ENCODE results near the gene KAT6B.

Gene KAT6B

DNA sequence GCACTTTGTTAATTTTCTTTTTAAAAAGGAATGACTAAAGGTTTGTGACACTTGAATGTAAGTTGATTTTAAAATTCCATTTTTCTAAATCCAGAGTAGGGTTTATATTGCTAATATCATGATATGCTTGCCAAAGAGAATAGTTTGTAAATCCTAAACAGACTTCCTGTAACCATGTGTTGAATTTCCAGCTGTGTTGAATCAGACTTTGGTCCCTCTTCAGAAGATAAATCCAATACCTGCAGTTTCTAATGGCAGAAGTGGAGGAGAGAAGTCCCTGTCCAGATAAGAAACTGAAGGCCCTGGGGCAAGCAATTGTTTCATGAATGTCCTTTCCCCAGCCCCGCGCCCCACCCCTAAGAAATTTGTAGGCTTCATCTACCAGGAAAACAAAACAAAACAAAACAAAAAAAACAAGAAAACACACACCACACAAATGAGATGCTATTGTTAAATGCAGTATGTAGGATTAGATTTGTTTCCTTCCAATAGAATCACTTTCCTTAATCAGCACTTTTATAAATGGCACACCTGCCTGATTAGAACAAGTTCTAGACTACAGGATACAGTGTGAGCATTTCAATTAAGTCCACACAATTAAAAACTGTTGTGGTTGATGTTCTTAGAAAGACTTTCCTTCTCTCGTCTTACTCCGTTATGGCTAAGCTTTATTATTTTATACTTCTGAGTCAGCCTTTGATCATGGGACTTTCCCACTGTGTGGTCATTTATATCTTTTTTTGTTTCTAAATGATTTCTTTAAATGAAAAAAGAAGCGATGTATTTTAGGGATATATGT is 122.8 kb downstream of the KAT6B start:
- no peak for DNase-seq

DNA sequence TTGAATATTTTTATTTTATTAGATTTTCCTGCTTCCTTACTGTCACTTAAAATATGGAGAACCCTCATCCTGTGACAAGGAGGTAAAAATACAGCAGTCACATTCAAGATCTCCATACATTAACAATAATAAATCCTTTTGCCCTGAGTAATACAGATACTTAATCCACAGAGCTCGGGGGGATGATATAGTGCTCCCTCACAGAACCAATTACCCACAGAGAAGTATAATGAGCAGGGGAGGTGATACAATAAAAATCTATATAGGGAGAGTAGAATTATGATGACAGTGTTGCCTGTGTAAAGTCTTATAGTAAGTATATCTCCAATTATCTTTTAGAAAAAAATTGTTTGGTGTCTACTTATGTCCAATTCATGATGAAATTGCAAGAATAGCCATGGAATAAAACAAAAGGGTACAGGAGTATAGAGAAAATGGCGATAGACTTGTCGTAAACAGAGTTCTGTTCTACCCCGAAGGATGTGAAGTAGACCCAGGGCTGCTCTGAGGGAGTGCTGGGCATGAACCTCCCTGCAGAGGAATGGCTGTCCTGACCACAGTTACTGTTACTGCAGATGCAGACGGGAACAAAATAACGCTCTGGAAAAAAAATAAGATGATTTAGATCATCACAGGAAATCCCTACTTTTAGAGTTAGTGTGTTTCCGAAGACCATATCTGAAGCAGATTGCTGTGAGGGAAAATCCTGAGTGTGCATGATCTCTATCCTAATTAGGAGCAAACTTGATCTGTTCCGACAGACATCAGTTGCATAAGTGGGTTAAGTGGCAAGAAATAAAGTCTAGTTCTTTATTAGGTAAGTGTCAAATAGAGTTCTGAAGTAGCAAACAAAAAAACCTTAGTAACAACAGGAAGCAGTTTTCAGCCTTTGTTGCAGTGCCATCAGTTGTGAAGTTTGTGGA is 123.7 kb downstream of the KAT6B start:
- no peak for DNase-seq

DNA sequence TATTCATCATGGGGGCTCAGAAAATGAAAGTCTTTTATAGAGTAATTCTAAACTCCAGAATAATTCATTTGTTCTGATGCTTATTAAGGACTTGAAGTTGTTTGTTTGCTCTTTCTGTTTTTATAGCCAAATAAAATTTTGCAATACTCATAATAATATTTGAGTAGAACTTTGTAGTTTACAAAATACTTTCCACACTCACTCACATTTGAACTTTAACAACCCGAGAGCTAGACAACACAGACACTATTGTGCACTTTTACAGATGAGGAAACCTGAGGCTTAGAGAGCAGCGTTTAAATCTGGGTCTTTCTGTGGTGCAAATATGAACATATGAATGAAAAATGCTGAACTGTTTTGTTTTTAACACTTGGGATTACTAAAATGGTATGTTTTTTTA is 126.8 kb downstream of the KAT6B start:
- no peak for DNase-seq

DNA sequence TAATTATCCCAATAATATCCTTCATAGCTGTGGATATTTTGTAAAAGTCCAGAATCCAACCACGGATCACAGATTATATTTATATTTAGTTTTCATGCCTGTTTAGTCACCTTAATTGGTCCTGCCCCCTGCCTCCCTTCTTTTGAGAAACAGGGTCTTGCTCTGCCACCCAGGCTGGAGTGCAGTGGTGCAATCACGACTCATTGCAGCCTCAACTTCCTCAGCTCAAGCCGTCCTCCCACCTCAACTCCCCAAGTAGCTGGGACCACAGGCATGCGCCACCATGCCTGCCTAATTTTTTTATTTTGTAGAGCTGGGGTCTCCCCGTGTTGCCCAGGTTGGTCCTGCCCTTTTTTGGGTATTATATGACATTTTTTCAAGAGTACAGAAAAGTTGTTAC is 129.4 kb downstream of the KAT6B start:
- DNase-seq, result no peak

DNA sequence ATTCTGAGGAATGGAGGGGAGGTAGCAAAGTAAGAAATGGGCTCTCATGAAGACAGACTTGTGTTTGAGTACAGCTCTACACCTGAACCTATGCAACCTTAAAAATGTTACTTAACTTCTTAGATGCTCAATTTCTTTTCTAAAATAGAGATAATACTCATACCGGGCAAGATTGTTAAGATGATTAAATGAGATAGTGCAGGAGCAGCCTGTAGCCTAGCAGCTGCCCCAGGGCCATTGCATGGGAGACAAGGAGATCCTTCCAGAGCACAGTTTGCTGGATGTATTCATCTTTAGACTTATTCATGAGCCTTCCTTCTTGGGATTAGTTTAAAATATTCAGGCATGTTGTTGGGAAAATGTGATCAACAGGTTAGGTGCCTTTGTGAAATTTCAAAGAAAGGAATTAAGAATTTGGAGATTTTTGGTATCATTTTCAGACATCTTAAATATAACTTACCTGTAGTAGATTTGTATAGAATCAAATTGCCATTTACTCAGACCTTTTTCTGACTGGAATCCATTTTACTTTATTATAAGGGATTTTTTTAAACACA is 130.2 kb downstream of the KAT6B start:
- DNase-seq, result no peak

DNA sequence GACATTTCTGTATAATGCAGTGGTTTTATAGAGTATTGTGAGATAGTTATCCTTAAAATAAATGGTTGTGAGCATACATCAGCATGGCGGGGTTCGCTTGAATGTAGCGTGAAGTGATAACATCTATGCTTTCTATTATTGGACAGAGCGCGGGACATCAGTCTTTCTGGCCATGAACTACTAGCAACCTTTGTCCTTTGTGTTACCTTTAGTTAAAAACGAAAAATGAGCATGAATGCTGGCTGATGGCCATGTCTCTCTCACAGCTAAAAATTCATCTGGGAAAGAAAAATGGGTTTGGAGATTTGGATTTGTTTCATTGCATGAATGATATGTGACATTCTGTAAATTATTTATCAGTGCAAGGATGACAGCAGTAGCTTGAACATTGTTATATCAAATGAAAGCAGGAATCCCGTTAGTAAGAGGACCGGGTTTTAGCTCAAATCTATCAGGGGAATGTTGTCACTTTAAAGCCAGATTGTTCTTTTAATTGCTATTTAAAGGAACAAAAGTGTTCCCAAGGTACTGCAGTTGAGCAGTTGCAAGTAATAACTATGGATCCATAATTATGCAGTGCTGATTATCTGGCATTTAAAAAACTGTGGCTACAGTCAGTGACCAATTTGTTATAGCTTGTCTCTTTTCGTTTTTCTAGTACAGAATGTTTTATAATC is 131.0 kb downstream of the KAT6B start:
- DNase-seq, result no peak

DNA sequence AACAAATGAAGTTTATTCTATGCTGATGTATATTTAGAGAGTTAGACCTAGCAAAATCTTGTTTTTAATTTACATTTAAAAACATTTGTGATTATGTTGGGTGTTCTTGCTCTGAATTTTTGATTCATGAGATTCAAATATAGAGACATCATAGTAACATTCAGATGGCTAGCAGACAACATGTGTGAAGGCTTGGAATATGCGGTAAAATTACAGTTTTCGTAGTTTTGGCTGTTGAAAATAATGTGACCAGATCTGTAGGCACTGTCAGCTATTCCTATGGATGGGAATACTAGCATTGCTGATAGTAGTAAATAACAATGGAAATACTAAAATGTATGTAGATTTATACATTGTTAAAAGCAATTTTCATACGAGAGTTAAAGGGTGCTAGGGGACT is 131.9 kb downstream of the KAT6B start:
- no peak for DNase-seq

DNA sequence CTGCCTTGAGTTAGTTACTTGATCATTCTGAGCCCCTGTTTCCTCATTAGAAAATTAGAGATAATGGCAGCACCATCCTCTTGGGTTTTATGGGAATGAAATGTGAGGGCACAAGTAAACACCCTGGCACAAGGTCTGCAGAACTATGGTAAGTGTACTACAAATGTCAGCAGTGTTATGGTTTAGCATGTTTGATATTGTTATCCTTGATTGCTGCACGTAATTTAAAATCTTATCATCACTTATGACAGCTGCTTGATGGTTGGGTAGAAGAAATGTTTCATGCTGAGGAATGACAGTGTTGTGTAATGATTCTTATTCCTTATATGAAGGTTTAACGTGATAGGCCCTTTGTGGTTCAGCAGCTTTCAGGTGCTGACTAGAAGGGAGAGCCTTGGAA is 134.3 kb downstream of the KAT6B start:
- no peak for DNase-seq

DNA sequence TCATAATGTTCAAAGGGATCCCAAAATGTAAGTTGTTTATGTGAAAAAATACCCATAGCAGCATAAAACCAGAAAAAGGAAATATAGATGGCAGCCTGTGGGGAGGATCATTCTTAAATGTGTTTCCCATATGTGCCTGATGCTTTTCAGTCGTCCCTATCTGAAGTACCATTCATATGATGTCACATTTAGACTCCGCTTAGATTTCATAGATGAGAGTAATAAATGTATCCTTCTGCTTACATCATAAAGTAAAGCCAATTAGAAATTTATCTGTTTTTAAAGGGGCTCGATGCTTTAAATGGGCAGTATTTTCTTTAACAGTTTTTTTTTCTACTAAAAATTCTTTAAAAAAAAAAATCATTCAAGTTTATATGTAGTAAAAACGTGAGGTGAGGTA is 136.1 kb downstream of the KAT6B start:
- DNase-seq, result no peak

DNA sequence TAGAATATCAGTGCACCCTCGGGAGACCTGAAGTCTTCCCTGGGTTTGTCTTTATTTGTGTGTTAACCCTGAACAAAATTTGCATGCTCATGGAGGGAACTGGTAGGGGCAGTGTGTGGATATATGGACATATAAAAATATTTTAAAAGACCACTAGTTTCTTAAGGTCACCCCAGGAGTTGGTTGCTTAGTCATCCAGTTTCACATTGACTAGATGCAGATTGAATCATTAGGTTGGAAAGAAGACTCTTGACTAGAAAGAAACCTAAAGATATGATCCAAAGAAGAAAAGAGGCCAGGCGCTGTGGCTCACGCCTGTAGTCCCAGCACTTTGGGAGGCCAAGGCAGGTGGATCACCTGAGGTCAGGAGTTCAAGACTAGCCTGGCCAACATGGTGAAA is 137.1 kb downstream of the KAT6B start:
- no peak for DNase-seq

DNA sequence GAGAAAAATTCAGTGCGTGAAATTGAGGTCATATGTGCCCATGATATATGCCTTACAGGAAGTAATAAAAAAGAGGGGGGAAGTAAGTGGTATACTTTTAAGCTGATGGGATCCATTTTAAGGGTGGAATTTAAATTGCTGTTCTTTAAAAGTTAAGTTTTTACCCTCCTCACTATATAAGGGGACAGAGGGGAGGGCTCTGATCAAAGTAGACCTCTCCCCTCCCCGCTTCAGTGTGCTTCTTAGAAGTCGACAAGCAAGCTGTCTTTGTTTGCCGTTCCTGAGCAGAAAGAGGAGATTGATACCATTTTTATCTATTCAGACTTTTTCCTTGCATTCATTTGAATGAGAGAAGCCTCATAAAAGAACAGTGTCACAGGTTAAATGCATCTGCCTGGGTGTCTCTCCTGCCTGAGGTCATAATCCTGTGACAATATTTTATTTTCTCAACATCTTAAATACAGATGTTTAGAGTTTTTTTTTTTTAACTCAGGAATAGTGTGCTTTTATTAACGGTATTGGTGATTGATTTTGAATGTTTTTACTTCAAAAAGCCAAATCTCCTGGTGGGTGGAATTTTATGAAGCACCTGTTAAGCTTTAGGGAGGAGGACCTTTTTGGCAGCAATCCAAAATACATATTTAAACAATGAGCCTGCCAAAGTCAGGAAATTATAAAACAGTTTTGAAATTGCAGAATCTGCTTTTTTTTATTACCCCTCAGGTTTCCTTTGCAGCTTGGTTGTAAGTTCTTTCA is 141.7 kb downstream of the KAT6B start:
- no peak for DNase-seq

DNA sequence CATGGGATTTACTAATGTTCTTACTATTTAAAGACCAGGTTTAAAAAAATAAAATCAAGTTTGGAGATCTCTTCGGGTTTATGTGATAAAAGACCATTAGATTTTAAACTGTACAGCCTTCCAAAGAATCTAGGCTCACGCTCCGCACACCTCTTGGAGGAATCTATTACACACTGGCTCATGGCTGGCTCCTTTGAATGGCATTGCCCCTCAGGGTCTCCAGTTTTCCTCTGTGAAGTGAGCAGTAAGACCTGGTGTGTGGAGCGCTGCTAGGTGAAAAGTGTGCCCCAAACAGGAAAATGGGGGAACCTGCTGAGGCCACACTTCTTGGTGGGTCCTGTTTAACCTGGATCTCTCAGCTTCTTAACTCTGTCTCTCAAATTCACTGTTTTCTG is 142.3 kb downstream of the KAT6B start:
- DNase-seq, result no peak

DNA sequence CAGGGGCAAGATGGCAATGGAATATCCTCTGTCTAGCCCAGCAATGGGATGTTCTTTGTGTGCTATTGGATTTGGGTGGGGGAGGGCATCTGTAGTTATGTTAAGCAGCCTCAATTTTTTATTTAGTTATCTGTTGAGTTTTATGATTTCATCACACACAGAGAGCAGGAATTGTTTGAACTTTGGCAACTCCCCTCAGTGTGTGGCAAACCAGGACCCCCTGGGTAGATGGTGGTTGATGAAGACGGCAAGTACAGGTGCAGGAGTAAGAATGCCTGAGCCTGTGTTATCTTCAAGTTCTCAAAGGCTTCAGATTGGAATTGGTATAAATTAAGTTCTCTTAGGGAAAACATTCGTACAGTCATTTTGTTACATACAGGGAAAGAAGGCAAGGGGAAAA is 142.7 kb downstream of the KAT6B start:
- DNase-seq, result no peak

DNA sequence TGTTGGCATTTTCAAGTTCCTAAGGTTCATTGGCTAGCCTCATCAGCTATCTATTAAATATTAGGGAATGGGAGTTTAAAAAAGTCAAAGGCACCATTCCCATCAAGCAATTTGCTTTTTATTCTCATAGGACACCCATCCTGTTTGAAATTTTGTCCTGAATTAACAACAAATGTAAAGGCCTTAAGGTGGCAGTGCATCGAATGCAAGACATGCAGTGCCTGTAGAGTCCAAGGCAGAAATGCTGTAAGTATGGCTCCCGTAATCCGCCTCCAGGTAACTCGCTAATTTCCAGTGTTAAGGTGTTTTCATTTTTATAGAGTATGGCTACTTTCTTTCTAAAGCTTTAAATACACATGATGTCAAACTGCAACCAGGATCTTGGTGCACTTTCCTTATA is 143.1 kb downstream of the KAT6B start:
- no peak for DNase-seq

DNA sequence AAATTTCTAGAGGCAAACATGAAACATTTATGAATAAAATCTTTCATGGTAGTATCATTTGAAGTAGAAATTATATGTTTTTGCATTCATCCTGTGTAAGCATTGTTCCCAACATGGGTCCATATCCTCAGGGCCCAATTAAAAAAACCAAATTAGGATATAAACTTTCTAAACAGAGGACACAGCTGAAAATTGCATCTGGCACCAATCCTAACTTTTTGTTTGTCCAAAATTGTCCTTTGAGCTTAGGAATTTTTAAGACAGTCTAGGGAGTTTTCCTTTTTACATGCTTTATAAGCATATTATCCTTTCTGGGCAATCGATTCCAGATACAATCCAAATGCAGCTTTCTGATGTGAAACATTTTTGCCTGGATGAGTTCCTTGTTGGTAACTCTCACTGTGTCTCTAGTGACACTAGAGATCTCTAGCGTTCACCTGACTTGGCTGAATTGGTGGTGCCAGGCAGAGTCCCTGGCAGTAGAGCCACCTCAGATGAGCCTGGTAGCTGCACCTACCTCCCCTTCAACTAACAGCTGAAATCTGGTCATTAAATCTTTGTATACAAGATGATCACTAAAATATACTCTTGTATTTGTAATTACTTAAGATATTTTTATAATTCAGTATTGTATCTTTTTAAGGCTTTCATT is 147.5 kb downstream of the KAT6B start:
- DNase-seq, result no peak

DNA sequence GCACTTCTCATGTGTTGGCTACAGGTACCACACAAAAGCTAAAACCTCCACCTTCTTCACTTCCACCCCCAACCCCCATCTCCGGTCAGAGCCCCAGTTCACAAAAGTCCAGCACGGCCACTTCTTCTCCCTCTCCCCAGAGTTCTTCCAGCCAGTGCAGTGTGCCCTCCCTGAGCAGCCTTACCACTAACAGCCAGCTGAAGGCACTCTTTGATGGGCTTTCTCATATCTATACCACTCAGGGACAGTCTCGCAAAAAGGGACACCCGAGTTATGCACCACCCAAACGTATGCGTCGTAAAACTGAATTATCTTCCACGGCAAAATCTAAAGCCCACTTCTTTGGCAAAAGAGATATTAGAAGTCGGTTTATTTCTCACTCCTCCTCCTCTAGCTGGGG is 149.4 kb downstream of the KAT6B start:
- DNase-seq, result no peak

DNA sequence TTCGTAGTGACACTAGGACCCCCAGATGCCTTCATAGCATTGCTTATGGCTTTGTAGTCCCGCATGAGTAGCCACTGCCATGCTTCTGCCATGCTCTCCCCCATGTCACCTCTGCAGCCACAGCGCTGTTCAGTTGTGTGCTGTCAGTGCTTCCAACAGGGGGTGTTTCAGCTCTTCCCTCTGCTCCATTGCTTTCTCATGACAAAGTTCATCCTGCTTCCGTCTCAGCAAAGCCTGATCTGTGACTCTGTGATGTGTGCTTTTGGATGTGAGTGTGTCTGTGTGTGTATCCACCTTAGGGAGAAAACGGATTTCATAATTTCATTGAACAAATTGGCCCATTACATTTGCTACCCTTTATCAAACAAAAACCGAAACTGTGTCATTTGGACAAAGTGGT is 150.2 kb downstream of the KAT6B start:
- no peak for DNase-seq

DNA sequence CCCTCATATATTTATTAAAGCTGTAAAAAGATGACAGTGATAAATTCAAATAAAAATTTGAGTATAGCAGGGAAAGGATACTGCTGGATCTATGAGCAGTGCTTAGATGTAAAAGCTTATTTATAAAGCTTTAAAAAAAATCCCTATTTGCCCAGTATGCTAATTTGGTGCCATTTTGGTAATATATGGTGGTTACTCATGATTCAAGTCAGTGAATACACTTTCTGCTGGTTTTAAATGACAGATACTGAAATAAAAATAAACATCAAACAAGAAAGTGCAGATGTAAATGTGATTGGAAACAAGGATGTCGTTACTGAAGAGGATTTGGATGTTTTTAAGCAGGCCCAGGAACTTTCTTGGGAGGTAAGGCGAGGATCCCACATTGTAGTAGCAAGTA is 150.7 kb downstream of the KAT6B start:
- DNase-seq, result no peak

DNA sequence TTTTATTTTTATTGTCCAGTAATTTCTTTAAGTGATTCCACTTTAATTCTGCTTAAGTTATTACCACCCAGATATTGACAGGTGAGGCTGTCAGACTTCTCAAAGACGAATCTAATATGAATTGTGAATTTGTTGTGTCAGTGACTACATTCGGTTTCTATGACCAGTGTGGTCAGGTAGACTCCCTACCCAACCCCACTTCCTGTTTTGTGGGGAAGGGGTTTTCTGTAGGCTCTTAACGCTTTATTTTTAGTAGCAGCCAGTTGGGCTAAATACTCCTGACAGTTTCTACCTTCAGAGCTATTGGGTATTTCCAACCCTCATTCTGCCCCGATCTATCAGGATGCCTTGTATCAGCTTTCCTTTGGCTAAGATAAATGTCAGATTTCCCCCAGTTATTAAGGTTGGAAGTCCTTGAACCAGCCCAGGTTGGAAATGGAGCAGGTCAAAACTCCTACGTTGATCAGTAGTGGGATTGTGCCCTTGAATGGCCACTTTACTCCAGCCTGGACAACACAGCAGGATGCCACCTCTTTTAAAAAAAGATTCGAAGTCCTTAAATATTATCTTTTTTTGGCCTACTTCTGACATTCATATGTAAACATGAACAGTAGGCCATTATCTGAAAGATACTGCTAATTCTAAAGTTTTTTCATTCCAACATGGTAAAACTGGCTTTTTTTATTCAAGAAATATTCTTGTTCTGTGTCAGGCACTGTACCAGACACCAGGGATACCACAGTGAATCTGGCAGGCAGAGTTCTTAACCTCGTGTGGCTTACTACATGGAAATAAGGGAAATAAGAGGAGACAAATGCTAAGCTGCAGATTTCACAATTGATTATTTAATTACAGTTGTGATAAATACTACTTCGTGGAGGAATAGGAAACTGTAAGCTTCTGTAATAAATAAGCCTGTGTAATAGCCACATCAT is 151.8 kb downstream of the KAT6B start:
- DNase-seq, result no peak

All from anterior cingulate cortex (tissue), 58 donors.